ENCODE results near the gene STT3B.
"Not testable (repeated sequence)": the region's sequence is repeated elsewhere in the genome, so short reads cannot be mapped to it uniquely, and the experiment has no call there.

The STT3B gene

GRCh38 chr3:31506515-31506914, 26.2 kb upstream of the STT3B start:
- ATAC-seq, H3K36me3 Mint-ChIP-seq, H3K27ac Mint-ChIP-seq, H3K4me3 Mint-ChIP-seq, H3K9me3 Mint-ChIP-seq: not testable (repeated sequence)
- peaks cover 19% of the 10 kb centered on the region for H3K27me3 Mint-ChIP-seq
- peaks cover 18% of the 10 kb centered on the region for H3K4me1 Mint-ChIP-seq

GRCh38 chr3:31508452-31509146, 24.1 kb upstream of the STT3B start:
- Mint-ChIP-seq H3K27ac (no peak overlapping the region), H3K4me3 (no peak overlapping the region)
- ATAC-seq: no peak

GRCh38 chr3:31509147-31509728, 23.5 kb upstream of the STT3B start:
- Mint-ChIP-seq H3K27me3 (peaks cover 24% of the 10 kb centered on the region), H3K4me3 (no peak overlapping the region), H3K9me3 (no peaks in the 10 kb centered on the region), H3K27ac (no peak overlapping the region), H3K36me3 (no peaks in the 10 kb centered on the region), H3K4me1 (peaks cover 18% of the 10 kb centered on the region)
- no peak for ATAC-seq

More at GRCh38 chr3:31508452-31509146, 24.1 kb upstream of the STT3B start:
- H3K27me3 Mint-ChIP-seq: peaks cover 24% of the 10 kb centered on the region
- no peaks in the 10 kb centered on the region for H3K36me3 Mint-ChIP-seq
- no peaks in the 10 kb centered on the region for H3K9me3 Mint-ChIP-seq
- H3K4me1 Mint-ChIP-seq: peaks cover 18% of the 10 kb centered on the region

GRCh38 chr3:31514570-31514969, 18.2 kb upstream of the STT3B start:
- H3K27me3 Mint-ChIP-seq: peaks cover 11% of the 10 kb centered on the region
- H3K36me3 Mint-ChIP-seq: no peaks in the 10 kb centered on the region
- no peaks in the 10 kb centered on the region for H3K4me1 Mint-ChIP-seq
- H3K4me3 Mint-ChIP-seq: no peak overlapping the region
- no peak for ATAC-seq
- no peaks in the 10 kb centered on the region for H3K9me3 Mint-ChIP-seq
- no peak overlapping the region for H3K27ac Mint-ChIP-seq

GRCh38 chr3:31515486-31516284, 17.0 kb upstream of the STT3B start:
- ATAC-seq: no peak
- no peak overlapping the region for H3K27ac Mint-ChIP-seq
- no peaks in the 10 kb centered on the region for H3K4me1 Mint-ChIP-seq

GRCh38 chr3:31516757-31517156, 16.0 kb upstream of the STT3B start:
- Mint-ChIP-seq H3K4me1 (peaks cover under 1% of the 10 kb centered on the region), H3K27me3 (peaks cover 2% of the 10 kb centered on the region), H3K4me3 (no peak overlapping the region), H3K9me3 (no peaks in the 10 kb centered on the region), H3K36me3 (no peaks in the 10 kb centered on the region), H3K27ac (no peak overlapping the region)
- no peak for ATAC-seq

More at GRCh38 chr3:31515486-31516284, 17.0 kb upstream of the STT3B start:
- peaks cover 11% of the 10 kb centered on the region for H3K27me3 Mint-ChIP-seq
- H3K36me3 Mint-ChIP-seq: no peaks in the 10 kb centered on the region
- no peaks in the 10 kb centered on the region for H3K9me3 Mint-ChIP-seq
- no peak overlapping the region for H3K4me3 Mint-ChIP-seq

- Mint-ChIP-seq H3K36me3 (no peaks in the 10 kb centered on the region), H3K27me3 (no peaks in the 10 kb centered on the region), H3K4me3 (no peak overlapping the region), H3K9me3 (no peaks in the 10 kb centered on the region), H3K27ac (no peak overlapping the region), H3K4me1 (peaks cover 7% of the 10 kb centered on the region)
- ATAC-seq: no peak
Observed at GRCh38 chr3:31521468-31521867, 11.3 kb upstream of the STT3B start.

- peak; percentile 62 for ATAC-seq
- no peaks in the 10 kb centered on the region for H3K27me3 Mint-ChIP-seq
- H3K27ac Mint-ChIP-seq: no peak overlapping the region
- peaks cover 7% of the 10 kb centered on the region for H3K4me1 Mint-ChIP-seq
- no peaks in the 10 kb centered on the region for H3K36me3 Mint-ChIP-seq
- H3K9me3 Mint-ChIP-seq: no peaks in the 10 kb centered on the region
- H3K4me3 Mint-ChIP-seq: no peak overlapping the region
Observed at GRCh38 chr3:31522152-31522551, 10.6 kb upstream of the STT3B start.

- Mint-ChIP-seq H3K4me3 (no peak overlapping the region), H3K27ac (no peak overlapping the region), H3K36me3 (no peaks in the 10 kb centered on the region), H3K27me3 (no peaks in the 10 kb centered on the region), H3K4me1 (peaks cover 7% of the 10 kb centered on the region), H3K9me3 (no peaks in the 10 kb centered on the region)
- no peak for ATAC-seq
Observed at GRCh38 chr3:31523543-31523942, 9.2 kb upstream of the STT3B start.

- no peaks in the 10 kb centered on the region for H3K9me3 Mint-ChIP-seq
- ATAC-seq: no peak
- H3K4me3 Mint-ChIP-seq: no peak overlapping the region
- H3K4me1 Mint-ChIP-seq: peaks cover 7% of the 10 kb centered on the region
- no peaks in the 10 kb centered on the region for H3K36me3 Mint-ChIP-seq
- H3K27ac Mint-ChIP-seq: no peak overlapping the region
- H3K27me3 Mint-ChIP-seq: no peaks in the 10 kb centered on the region
Observed at GRCh38 chr3:31525532-31525931, 7.2 kb upstream of the STT3B start.

- Mint-ChIP-seq H3K27me3 (no peaks in the 10 kb centered on the region), H3K9me3 (no peaks in the 10 kb centered on the region), H3K4me1 (peaks cover 4% of the 10 kb centered on the region), H3K36me3 (no peaks in the 10 kb centered on the region), H3K27ac (no peak overlapping the region), H3K4me3 (no peak overlapping the region)
- ATAC-seq: no peak
Observed at GRCh38 chr3:31529421-31529820, 3.3 kb upstream of the STT3B start.

- Mint-ChIP-seq H3K36me3 (no peaks in the 10 kb centered on the region), H3K9me3 (no peaks in the 10 kb centered on the region), H3K27ac (no peak overlapping the region), H3K27me3 (no peaks in the 10 kb centered on the region), H3K4me1 (peaks cover 7% of the 10 kb centered on the region), H3K4me3 (no peak overlapping the region)
- no peak for ATAC-seq
Observed at GRCh38 chr3:31530039-31530959, 2.4 kb upstream of the STT3B start.

GRCh38 chr3:31530960-31531335, 1.8 kb upstream of the STT3B start:
- peak overlapping the region; percentile 100 for H3K27ac Mint-ChIP-seq
- peaks cover 9% of the 10 kb centered on the region for H3K4me1 Mint-ChIP-seq
- no peaks in the 10 kb centered on the region for H3K36me3 Mint-ChIP-seq
- no peak for ATAC-seq
- no peak overlapping the region for H3K4me3 Mint-ChIP-seq
- no peaks in the 10 kb centered on the region for H3K27me3 Mint-ChIP-seq
- no peaks in the 10 kb centered on the region for H3K9me3 Mint-ChIP-seq

GRCh38 chr3:31531452-31531991, 1.2 kb upstream of the STT3B start:
- no peaks in the 10 kb centered on the region for H3K9me3 Mint-ChIP-seq
- peak overlapping the region; percentile 100 for H3K27ac Mint-ChIP-seq
- no peak for ATAC-seq
- peaks cover 15% of the 10 kb centered on the region for H3K4me1 Mint-ChIP-seq
- no peaks in the 10 kb centered on the region for H3K27me3 Mint-ChIP-seq
- H3K36me3 Mint-ChIP-seq: no peaks in the 10 kb centered on the region
- H3K4me3 Mint-ChIP-seq: peak overlapping the region; percentile 97

Data from stimulated activated memory B cell treated with anti-CD40 and anti-IgM and Interleukin-4, amounts not matched to agents 10 μg/mL and 1 μg/mL and 100 μg/mL, for 72 hours (primary cell).